Right lobe of liver (tissue), 4 donors: ENCODE results near the gene LMOD2.

Experiments
- POLR2A ChIP-seq: fragments of 450-650 bp; IDR thresholded peaks from one replicate; pipeline ENCODE4 v1.6.1; 2017; ENCODE audit warnings: antibody characterized with exemption, mild to moderate bottlenecking
- TF ChIP-seq, protein P1 (sequence below), 4 donors: fragments of 200-600 bp in 3 of 4; fragments of 450-650 bp in 1 of 4; IDR thresholded peaks; one replicate each; pipeline versions ENCODE4 v1.5.1 to v1.8.0; 2016 to 2022; ENCODE audit warnings: antibody characterized with exemption in 4 of 4, mild to moderate bottlenecking in 2 of 4
- donor health status: DM: no; HTN: no; CAD: no.
- donor health status: DM: no; HTN: no; CAD: no.
- donor health status: DM: no; HTN: yes; CAD: no.

GRCh38 chr7:123616223-123616622 lies 39.4 kb upstream of the LMOD2 start:
- TF ChIP-seq, protein P1, sequence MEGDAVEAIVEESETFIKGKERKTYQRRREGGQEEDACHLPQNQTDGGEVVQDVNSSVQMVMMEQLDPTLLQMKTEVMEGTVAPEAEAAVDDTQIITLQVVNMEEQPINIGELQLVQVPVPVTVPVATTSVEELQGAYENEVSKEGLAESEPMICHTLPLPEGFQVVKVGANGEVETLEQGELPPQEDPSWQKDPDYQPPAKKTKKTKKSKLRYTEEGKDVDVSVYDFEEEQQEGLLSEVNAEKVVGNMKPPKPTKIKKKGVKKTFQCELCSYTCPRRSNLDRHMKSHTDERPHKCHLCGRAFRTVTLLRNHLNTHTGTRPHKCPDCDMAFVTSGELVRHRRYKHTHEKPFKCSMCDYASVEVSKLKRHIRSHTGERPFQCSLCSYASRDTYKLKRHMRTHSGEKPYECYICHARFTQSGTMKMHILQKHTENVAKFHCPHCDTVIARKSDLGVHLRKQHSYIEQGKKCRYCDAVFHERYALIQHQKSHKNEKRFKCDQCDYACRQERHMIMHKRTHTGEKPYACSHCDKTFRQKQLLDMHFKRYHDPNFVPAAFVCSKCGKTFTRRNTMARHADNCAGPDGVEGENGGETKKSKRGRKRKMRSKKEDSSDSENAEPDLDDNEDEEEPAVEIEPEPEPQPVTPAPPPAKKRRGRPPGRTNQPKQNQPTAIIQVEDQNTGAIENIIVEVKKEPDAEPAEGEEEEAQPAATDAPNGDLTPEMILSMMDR (IDR thresholded peaks at IDR 0.05), result no peak
- no peak for TF ChIP-seq POLR2A
